ENCODE data around the gene SYNDIG1L.

Gene SYNDIG1L

DNA sequence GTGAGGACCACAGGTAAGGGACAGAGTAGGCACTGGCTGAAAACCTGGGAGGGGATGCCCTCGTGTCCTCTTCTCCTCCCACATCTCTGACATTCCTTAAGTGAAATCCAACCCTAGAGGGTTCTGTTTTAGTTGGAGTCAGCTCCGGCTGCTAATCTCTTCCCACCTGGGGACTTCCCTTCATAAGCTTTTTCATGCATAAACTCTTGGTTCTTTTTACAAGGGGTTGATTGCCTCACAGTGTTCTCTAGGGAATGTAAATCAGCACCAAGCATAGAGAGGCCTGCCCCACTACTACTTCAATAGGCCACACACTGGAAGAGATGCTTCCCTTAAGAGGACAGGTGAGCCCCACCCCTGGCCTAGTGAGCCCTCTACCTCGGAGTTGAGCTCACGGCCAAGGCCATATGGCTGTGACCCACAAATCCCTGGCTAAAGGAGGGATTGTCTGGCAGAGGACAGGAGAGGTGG lies 3.2 kb upstream of the SYNDIG1L start:
- no peak for DNase-seq (ENCODE audit: low read depth)

DNA sequence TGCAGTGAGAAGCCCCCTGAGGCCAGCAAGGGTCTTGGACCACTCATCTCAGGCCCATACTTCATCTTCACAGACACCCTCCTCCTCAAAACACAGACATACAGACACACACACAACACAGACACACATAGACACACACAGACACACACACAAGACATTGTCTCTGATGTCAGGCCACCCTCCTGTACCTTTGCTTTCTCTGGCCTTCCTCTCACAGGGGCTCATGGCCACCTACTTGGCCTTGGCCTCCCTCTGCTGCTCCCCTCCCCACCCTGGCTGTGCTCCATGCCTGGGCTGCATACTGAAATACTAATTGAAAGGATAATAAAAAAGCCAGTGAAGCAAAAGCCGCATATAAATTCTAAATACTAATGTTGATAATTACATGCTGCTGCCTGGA lies 1.6 kb upstream of the SYNDIG1L start:
- no peak for DNase-seq (ENCODE audit: low read depth)

DNA sequence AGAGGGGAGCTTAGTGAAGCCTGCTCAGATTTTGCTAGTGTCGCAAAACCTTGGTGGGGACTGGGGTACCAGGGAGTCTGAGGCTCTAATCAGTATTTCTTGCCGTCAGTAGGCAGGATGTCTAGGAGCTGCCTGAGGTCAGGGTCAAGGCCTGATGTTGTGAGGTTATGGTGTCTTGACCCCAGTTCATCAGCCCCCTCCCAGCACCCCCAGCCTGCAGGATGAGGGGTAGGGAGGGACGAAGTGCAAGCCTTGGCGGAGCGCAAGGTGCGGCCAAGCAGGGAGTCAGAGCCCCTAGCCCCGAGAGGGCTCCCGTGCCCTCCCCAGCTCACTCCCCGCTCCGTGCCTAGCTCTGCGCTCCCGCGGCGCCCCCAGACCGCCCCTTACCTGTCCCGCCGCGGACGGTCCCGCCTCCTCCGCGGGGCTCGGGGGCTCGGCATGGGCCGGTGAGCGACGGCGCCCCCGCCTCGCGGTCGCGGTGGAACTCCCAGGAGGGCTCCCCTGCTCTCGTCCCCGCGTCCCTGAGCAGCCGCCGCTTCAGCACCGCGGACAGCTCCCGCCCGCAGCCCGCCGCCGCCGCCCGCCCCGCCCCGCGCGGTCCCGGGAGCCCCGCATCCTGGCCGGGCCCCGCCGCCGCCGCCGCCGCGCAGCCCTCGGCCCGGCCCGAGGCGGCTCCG lies 347 bp downstream of the SYNDIG1L start:
- peak; percentile 19 for DNase-seq (ENCODE audit: low read depth)

DNA sequence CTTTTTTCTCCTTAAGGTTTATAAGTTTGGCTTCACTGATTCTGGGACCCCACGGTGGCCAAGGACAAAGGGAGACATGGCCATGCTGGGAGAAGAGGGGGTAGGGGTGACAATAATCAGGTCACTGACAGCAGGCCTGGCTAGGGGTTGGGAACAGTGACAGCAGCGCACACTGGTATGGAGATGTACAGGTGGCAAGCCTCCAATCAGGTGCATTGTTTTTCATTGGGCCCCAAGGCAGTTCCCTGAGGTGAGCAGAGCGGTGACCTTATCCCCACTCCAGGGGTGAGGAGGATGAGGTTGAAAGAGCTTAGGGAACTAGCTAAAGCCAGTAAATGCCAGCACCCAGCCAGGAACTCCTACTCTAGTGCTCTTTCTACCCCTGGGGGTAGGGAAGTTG lies 1.4 kb downstream of the SYNDIG1L start:
- no peak for DNase-seq (ENCODE audit: low read depth)

DNA sequence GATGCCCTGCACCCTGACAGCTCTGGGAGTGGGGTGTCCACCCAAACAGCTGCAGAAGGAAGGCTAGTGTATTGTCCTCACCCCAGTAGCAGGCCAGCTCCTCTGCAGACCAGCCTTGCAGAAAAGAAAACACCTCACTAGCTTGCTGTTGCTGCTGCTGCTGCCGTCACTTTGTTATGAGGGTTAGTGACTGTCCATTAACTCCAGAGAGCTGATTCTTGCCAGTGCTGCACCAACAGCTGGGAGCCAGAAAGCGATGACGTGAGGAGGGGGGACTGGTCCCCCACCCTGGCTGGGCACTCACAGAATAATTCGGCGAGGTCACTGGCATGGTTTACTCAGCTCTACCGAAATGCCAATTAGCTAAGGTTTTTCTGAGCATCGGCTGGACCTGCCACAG lies 2.8 kb downstream of the SYNDIG1L start:
- no peak for DNase-seq (ENCODE audit: low read depth)

DNA sequence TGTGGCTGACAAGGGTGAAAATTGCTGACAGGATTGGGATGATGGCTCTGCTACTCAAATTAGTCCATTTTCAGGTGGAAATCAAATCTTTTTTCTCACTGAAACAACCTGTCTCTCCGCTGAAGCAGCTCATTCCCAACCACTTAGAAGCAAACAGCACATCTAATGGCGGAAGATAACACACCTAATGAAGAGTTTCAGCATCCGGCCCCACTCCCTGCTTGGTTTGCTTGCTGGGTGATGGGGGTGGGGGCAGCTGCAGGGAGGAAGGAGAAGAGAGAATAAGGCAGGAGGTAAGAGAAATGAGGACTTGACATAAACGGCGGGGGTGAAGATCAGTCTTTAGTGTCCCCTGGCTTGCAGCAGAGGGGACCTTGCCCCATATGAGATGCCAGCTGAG lies 4.0 kb downstream of the SYNDIG1L start:
- DNase-seq (ENCODE audit: low read depth), result no peak

DNA sequence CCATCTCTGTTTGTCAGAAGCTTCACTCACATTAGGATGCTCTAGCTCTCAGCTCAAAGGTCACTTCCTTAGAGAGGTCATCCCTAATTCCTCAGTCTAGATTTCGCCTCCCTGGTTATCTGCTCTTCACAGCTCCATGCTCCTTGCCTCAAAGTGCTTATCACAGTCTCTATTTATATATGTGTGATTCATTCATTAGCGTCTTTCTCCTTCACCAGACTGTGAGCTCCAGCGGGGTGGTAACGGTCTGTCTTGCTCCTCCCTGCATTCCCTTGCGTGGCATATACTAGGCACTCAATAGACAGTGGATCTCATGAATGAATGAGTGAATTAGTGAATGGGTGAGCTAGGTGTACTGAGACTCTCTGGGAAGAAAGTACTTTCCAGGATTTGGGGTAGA lies 6.9 kb downstream of the SYNDIG1L start:
- DNase-seq (ENCODE audit: low read depth), result no peak

DNA sequence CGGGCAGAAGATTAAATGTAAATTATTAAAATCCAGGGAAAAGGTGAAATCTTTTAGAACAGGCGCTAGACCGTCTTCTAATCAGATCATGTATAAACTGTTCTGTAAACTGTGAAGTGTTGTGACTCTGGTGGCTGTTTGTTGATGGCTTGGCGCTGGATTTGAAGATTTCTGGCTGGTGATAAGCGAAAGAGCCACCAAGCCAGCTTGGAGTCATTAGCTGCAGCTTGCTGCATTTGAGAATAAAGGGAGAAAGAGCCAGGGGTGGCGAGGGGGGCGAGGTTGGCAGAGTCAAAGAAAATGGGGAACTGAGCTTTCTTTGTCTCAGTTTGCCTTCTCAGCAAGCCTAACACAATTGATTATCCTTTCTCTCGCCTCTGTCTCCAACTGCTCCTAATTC lies 8.0 kb downstream of the SYNDIG1L start:
- DNase-seq (ENCODE audit: low read depth), result no peak

DNA sequence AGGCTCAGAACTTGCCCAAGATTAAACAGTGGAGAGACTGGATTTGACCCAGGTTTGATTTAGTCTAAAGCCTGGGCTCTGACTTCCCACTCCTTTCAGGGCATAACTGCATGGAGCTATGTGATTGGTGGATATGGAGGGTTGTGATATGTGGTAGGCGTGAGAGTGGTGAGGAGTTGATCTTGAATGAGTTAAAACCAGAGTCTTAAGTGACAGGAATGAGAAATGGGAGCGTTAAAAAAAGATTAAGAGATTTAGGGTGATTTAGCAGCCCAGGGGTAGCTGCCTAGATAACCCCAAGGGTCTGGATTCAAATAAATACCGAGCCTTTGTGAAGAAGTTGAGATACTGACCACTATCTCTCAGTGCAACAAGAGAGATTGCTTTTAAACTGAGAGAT lies 8.4 kb downstream of the SYNDIG1L start:
- no peak for DNase-seq (ENCODE audit: low read depth)

DNA sequence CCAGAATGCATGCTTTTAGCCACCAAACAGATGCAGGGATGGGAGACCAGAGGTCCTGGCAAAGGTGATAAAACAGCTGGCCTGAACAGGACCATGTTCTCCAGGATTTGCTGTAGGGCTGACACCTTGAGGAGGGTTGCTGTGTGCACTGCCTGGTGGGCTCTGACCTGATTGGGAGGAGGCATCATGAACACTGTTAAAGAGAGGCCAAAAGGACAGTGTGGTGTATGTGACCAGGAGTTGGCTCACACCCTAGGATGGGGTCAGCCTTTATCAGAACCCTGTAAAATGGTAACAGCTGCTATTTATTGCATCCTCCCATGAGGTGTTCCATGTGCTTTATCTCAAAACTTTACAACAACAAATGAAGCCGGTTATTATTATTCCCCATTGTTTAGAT lies 8.8 kb downstream of the SYNDIG1L start:
- DNase-seq (ENCODE audit: low read depth), result no peak

DNA sequence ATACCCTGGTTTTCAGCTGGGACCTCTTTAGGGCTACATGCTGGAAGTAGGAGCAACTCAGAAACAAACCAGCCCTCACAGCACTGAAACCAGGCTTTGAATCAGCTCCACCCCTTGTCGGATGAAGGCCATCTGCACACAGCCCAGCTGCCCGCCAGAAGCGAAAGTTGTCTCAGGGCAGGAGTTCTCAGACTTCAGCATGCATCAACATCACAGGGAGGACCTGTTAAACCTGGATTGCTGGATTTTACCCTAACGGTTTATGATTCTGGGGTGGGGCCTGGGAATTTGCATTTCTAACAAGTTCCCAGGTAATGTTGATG lies 10.9 kb downstream of the SYNDIG1L start:
- DNase-seq (ENCODE audit: low read depth), result no peak

DNA sequence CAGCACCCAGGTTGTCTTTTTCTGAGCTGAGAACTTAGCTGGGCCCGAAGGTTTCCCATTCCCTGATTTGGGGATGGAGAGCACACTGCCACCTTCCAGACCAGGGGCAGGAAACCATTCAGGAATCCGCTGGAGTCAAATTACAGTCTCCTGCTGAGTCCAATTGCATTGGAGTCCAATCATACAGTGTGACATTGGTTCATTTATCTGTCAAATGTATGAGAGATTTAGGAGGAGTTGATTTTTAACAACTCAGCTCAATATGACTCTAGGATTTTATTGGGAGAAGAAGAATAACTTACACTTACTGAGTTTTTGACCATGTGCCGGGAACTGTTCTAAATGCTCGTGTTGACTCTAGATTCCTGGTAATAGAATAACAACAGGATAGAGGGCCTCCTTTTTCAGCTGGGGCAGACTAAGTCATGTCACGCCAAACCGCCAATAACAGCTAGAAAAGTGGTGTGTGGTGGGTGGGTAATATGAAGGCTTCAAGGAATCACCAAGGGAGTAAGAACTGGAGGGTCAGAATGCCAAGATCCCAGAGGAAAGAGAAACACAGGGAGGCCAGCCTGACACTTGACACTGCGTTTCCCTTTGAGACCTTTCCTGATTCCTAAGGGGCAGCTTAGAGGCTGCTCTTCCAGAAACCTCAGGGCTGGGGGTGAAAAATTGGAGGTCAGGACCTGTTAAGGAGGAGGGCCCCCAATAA lies 11.5 kb downstream of the SYNDIG1L start:
- DNase-seq (ENCODE audit: low read depth), result no peak

DNA sequence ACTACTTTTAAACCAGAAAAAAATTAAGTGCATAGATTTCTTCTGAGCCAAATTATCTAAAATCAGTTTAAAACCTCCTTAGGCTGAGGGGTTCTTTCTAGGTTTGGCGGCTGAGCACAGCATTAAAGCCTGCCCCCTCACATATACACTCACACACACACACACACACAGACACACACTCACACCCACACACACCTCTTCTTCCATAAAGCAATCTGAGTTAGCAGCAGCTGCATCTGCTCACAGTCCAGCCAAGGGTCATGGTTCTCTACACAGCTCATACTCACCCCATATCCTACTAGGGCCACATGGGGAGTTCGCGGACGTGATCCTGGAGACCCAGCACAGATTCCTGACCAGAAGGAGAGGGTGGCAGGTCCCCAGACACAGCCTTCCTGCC lies 12.4 kb downstream of the SYNDIG1L start:
- no peak for DNase-seq (ENCODE audit: low read depth)

DNA sequence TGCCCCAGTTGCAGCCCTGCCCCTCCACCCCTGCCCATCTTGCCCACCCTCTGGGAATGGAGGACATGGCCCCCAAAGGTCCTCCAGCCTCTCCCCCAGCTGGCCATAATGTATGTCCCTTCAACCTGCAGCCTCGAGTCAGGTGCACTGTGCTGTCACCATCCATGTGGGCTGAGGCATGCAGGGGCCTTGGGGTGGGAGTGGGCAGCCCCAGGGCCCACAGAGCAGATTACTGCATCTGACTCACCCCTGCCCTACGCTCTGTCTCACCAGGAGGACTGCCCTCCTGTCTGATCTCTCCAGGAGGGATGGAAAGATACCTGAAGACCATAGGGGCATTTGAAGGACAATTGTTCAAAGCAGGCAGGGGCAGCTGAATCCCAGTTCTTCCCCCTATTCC lies 13.3 kb downstream of the SYNDIG1L start:
- no peak for DNase-seq (ENCODE audit: low read depth)

DNA sequence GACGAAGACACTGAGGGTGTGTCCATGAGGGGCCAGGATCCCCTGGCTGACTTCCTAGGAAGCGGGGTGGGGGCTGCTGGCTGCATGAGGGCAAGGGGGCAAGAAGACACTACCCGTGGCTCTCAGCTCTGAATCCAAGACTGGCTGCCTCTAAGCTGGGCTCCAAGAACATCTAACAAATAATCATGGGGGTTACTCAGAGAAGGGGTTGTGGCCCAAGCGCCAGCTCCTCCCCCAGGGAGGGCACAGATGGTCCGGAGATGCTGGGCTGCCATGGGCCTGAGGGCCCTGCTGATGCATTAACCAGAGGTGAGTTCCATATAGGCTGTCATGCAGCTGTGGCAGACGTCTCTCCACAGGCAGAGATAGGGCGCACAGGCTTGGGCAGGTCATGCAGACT lies 14.3 kb downstream of the SYNDIG1L start:
- DNase-seq (ENCODE audit: low read depth), result no peak

DNA sequence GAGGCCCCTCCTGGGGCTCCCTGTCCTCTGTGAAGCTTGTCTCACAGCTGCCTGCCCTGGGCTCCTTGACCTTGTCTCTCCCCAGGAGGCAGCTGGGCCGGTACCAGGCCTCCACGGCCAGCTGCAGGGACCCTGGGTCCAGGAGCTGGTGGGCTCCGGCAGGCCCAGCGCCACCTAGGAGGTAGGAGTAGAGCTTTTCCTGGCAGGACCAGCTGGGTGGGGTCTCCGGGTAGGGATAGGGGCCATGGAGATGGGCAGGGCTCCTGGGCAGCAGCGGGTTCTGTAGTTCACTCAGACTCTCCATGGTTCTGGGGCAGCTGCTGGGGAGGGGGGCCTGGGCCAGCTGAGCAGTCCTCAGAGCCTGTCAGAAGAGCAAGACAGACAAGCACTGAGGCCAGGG lies 16.6 kb downstream of the SYNDIG1L start:
- DNase-seq (ENCODE audit: low read depth), result no peak

DNA sequence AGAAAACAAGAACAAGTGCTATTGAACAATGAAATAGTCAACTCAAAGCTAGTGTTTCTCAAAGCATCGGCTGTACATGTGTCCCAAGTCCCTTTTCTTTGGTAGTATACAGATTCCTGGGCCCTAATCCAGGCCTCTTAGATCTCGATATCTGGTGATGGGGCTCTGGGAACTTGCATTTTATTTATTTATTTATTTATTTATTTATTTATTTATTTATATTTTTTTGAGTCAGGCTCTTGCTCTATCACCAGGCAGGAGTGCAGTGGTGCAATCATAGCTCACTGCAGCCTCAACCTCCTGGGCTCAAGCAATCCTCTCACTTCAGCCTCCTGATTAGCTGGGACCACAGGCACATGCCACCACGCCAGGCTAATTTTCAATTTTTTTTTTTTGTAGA lies 17.1 kb downstream of the SYNDIG1L start:
- no peak for DNase-seq (ENCODE audit: low read depth)

DNA sequence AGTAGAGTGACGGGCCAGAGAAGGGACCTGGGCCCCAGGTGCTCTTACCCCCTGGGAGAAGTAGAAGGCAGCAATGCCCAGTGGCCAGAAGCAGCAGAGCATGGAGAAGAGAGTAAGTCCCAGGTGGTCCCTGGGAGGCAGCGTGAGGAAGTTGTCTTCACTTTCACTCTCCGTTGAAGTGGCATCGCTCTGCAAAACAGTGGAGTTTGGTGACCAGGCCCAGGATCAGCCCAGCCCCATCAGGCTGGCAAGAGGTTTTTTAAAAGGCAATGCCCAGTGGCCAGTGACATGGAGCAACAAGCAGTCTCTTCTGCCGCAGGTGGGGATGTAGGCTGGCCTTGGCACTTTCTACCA lies 18.2 kb downstream of the SYNDIG1L start:
- DNase-seq (ENCODE audit: low read depth), result no peak

DNA sequence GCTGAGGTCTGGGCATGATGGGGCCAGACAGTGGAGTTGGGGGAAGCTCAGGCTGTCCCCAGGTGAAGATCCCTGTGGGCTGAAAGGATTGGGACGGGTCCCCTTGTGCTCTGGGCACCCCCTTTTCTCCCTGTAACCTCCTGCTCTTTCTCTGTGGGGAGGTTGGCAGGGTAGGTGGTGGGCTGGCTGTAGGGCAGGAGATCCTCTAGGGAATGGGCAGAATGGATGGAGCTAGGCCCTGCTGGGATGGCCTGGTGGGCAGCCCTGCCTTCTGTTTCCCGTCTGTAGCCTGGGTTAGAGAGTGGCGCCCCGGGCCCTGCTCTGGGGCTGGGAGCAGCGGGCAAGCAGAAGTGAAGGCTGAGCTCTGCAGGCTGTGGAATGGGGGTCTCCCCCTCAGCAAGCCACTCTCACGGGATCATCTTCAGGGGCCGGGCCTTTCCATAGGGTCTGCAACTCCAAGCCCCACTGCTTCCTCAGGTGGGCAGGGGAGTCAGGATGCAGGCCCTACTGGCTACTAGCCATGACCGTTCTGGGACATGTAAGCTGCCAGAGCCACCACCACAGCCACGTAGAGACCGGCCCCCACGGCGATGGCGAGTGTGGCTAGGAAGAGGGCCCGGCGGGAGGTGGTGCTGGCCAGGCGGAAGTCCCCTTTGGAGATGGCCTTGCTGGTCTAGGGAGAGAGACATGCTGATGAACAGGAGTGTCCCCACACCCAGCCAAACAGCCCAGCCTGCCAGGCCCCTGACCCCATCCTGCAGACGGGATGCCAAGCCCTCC lies 18.8 kb downstream of the SYNDIG1L start:
- no peak for DNase-seq (ENCODE audit: low read depth)

DNA sequence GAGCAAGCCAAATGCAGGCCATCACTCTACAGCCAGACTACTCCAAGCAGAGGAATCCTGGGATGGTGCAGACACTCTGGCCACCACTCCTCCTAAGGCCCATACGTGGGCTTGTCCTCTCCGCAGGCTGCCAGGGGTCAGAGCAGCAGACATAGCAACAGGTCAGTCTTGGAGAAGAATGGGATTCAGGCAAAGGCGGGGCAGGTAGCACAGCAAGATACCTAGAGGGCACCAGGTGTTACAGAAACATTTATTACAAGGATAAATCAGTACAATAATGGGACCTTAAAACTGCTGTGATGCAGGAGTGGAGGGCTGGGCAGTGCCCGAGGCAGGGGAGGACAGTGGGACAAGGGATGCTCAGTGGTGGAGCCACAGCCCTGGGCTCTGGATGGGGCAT lies 20.3 kb downstream of the SYNDIG1L start:
- no peak for DNase-seq (ENCODE audit: low read depth)

DNA sequence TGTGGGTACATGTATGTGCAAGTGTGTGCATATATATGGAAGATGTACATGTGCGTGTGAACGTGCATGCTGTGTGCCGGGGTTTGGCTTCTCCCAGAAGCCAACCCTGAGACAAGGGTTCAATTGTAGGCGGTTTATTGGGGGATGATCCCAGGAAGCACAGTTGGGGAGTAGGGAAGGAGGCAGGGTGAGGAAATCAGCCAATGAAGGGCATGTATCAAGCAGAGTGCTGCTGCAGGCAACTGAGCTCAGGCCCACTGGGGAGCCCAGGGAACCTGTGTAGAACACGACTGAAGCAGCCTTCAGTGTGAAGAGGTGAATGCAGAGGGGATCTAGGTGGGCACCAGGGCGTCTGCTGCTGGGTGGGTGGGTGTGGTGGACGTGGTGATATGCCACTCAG lies 21.6 kb downstream of the SYNDIG1L start:
- DNase-seq (ENCODE audit: low read depth), result no peak

DNA sequence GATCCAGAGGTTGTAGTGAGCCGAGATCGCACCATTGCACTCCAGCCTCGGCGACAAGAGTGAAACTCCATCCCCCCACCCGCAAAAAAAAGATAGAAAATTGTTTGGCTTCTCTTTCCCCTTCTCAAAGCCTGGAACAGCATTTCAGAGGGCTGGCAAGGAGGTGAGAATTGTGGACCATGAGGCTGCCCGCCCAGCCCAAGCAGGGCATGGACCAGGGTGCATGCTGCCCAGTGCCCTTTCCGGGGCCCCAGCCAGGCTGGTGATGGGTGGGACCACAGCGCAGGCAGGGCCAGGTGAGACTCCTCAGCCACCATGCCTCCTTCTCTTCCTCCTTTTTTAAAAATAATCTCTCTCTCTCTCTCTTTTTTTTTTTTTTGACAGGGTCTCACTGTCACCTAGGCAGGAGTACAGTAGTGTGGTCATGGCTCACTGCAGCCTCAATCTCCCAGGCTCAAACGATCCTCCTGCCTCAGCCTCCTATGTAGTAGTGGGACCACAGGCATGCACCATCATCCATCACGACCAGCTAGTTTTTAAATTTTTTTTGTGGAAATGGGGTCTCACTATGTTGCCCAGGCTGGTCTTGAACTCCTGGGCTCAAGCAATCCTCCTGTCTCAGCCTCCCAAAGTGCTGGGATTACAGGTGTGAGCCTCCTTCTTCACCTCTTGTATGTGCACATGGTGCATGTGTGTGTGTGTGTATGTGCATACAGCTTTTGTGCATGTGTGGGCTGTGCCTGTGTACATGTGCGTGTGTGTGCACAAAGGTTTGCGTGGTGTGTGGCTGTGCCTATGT lies 22.2 kb downstream of the SYNDIG1L start:
- no peak for DNase-seq (ENCODE audit: low read depth)
